ENCODE data around the gene ALOX5. TPM values are rescaled to one million over a fixed set of nuclear protein-coding genes. Genes with fewer than 3 reads are reported as not detected.

ALOX5 gene
- total RNA-seq, 2 experiments from 2014 or later, result 0.21 to 0.26 TPM

- Mint-ChIP-seq H3K9me3 (ENCODE audit: low read depth) (no peaks in the 10 kb centered on the region), H3K4me3 (no peak overlapping the region)
- POLR2A ChIA-PET, result no interaction called here
These were observed 80.2 kb downstream of the ALOX5 start for GRCh38 chr10:45454262-45454661.

DNA sequence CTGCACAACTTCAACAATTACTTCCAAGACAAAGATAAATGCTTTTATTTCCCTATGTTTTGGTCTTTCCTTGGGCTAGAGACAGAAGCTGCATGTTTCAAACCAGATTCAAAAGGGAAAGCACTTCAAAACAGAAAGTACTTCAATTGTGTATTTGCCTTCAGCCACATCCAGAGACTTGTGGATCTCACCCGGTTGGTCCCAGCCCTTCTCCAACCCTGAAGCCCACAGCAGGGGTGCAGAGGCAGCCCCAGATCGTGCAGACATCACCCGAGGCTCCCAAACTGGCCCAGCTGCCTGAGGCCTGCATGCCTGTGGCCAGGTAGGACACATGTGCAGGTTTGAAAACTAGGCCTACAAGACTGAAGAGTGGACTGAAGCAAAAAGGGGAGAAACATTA is 80.8 kb downstream of the ALOX5 start:
- Mint-ChIP-seq H3K36me3 (ENCODE audit: low read depth) (peaks cover 10% of the 10 kb centered on the region), H3K27ac (no peak overlapping the region), H3K4me3 (no peak overlapping the region), H3K27me3 (no peaks in the 10 kb centered on the region), H3K4me1 (no peaks in the 10 kb centered on the region), H3K9me3 (ENCODE audit: low read depth) (no peaks in the 10 kb centered on the region)
- POLR2A ChIA-PET, result no interaction called here
- intact Hi-C loops (cut with DNase I, micrococcal nuclease), result loop anchor here in 1 of 2 experiments (10.0 kb wide), 1 partner anchor 210 kb away; no protein-coding TSS in a partner anchor
- no peak for ATAC-seq
- CTCF ChIA-PET, result interaction anchor here (0.6 kb wide), 1 partner anchor 11 kb away, joined by 6 read pairs; no protein-coding TSS in a partner anchor
- no peak for DNase-seq

More at GRCh38 chr10:45454262-45454661, 80.2 kb downstream of the ALOX5 start:
- ATAC-seq, result no peak
- no peaks in the 10 kb centered on the region for H3K4me1 Mint-ChIP-seq
- intact Hi-C loops (cut with DNase I, micrococcal nuclease), result loop anchor here in 1 of 2 experiments (10.0 kb wide), 1 partner anchor 209 kb away; no protein-coding TSS in a partner anchor
- H3K27me3 Mint-ChIP-seq, result no peaks in the 10 kb centered on the region
- CTCF ChIA-PET, result no interaction called here
- no peak for DNase-seq
- H3K27ac Mint-ChIP-seq, result no peak overlapping the region
- H3K36me3 Mint-ChIP-seq (ENCODE audit: low read depth), result peaks cover 10% of the 10 kb centered on the region

- intact Hi-C loops (cut with DNase I, micrococcal nuclease), result loop anchor here in 1 of 2 experiments (10.0 kb wide), 1 partner anchor 211 kb away; no protein-coding TSS in a partner anchor
- POLR2A ChIA-PET, result no interaction called here
- H3K4me1 Mint-ChIP-seq, result no peaks in the 10 kb centered on the region
These were observed 82.2 kb downstream of the ALOX5 start for GRCh38 chr10:45456233-45456632.

GRCh38 chr10:45456822-45457221 is 82.8 kb downstream of the ALOX5 start:
- no peak overlapping the region for H3K27ac Mint-ChIP-seq
- CTCF ChIA-PET, result no interaction called here
- intact Hi-C loops (cut with DNase I, micrococcal nuclease), result loop anchor here in 1 of 2 experiments (10.0 kb wide), 1 partner anchor 212 kb away; no protein-coding TSS in a partner anchor
- H3K36me3 Mint-ChIP-seq (ENCODE audit: low read depth), result peaks cover 14% of the 10 kb centered on the region
- H3K27me3 Mint-ChIP-seq, result no peaks in the 10 kb centered on the region
- DNase-seq (no peak), ATAC-seq (no peak)
- POLR2A ChIA-PET, result no interaction called here
- H3K4me3 Mint-ChIP-seq, result no peak overlapping the region
- H3K9me3 Mint-ChIP-seq (ENCODE audit: low read depth), result no peaks in the 10 kb centered on the region
- no peaks in the 10 kb centered on the region for H3K4me1 Mint-ChIP-seq

More at GRCh38 chr10:45456233-45456632, 82.2 kb downstream of the ALOX5 start:
- H3K9me3 Mint-ChIP-seq (ENCODE audit: low read depth), result no peaks in the 10 kb centered on the region
- H3K27me3 Mint-ChIP-seq, result no peaks in the 10 kb centered on the region
- CTCF ChIA-PET, result no interaction called here
- ATAC-seq (no peak), DNase-seq (no peak)
- no peak overlapping the region for H3K4me3 Mint-ChIP-seq
- no peak overlapping the region for H3K27ac Mint-ChIP-seq
- peaks cover 12% of the 10 kb centered on the region for H3K36me3 Mint-ChIP-seq (ENCODE audit: low read depth)

DNA sequence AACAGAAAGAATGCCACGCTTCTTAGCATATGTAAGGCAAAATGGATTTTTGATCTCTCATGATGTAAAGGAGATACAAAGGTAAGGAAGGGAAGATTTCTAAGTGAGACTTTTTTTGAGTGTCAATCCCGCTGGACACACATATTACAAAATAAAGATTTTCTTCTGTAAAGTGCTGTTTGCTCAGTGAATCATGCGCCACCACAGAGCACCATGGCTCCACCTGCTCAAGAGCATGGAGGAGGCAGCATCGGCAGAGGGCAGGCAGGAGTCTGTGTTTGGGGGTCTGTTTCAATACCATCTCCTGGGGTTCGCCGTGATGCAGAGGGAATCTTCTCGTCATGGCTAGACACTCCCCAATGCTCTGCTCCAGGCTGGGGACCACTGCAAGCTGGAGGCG is 83.5 kb downstream of the ALOX5 start:
- intact Hi-C loops (cut with DNase I, micrococcal nuclease), result loop anchor here in 1 of 2 experiments (10.0 kb wide), 1 partner anchor 213 kb away; no protein-coding TSS in a partner anchor
- no peaks in the 10 kb centered on the region for H3K9me3 Mint-ChIP-seq (ENCODE audit: low read depth)
- H3K36me3 Mint-ChIP-seq (ENCODE audit: low read depth), result peaks cover 14% of the 10 kb centered on the region

GRCh38 chr10:45460235-45460878 is 86.3 kb downstream of the ALOX5 start:
- Mint-ChIP-seq H3K27me3 (no peaks in the 10 kb centered on the region), H3K36me3 (ENCODE audit: low read depth) (peaks cover 14% of the 10 kb centered on the region), H3K4me1 (peaks cover 6% of the 10 kb centered on the region), H3K4me3 (no peak overlapping the region), H3K27ac (no peak overlapping the region), H3K9me3 (ENCODE audit: low read depth) (no peaks in the 10 kb centered on the region)
- ATAC-seq, result no peak
- DNase-seq, result no peak
- POLR2A ChIA-PET, result no interaction called here
- CTCF ChIA-PET, result no interaction called here
- intact Hi-C loops (cut with DNase I, micrococcal nuclease), result no loop called here

More for the DNA sequence above, 83.5 kb downstream of the ALOX5 start:
- Mint-ChIP-seq H3K27me3 (no peaks in the 10 kb centered on the region), H3K4me1 (no peaks in the 10 kb centered on the region), H3K4me3 (no peak overlapping the region), H3K27ac (no peak overlapping the region)
- CTCF ChIA-PET, result no interaction called here
- POLR2A ChIA-PET, result no interaction called here
- no peak for DNase-seq
- no peak for ATAC-seq

DNA sequence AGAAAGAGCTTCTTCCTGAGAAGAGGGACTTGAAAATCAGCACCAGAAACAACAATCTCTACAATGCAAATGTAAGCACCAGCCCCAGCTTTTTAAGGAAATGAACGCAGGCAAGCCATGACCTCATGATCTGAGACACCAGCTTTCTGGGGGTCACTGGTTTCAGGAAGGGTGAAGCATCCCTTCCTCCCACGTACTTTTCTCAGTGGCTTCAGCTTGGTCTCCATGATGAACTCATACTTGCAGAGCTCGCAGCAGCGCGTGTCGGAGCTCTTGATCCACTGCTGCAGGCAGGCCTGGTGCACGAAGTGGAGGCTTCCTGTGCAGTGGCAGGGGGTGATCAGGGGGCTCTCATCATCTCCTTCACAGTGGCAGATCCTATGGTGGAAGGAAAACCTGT is 87.0 kb downstream of the ALOX5 start:
- DNase-seq (no peak), ATAC-seq (no peak)
- no peaks in the 10 kb centered on the region for H3K27me3 Mint-ChIP-seq
- POLR2A ChIA-PET, result no interaction called here
- peaks cover 6% of the 10 kb centered on the region for H3K4me1 Mint-ChIP-seq
- no peak overlapping the region for H3K4me3 Mint-ChIP-seq
- intact Hi-C loops (cut with DNase I, micrococcal nuclease), result no loop called here
- peaks cover 14% of the 10 kb centered on the region for H3K36me3 Mint-ChIP-seq (ENCODE audit: low read depth)
- no peaks in the 10 kb centered on the region for H3K9me3 Mint-ChIP-seq (ENCODE audit: low read depth)
- H3K27ac Mint-ChIP-seq, result no peak overlapping the region
- CTCF ChIA-PET, result interaction anchor here (1.6 kb wide), 1 partner anchor 8 kb away, joined by 5 read pairs; no protein-coding TSS in a partner anchor

GRCh38 chr10:45463244-45464116 is 89.5 kb downstream of the ALOX5 start:
- POLR2A ChIA-PET, result no interaction called here
- ATAC-seq, result no peak

DNA sequence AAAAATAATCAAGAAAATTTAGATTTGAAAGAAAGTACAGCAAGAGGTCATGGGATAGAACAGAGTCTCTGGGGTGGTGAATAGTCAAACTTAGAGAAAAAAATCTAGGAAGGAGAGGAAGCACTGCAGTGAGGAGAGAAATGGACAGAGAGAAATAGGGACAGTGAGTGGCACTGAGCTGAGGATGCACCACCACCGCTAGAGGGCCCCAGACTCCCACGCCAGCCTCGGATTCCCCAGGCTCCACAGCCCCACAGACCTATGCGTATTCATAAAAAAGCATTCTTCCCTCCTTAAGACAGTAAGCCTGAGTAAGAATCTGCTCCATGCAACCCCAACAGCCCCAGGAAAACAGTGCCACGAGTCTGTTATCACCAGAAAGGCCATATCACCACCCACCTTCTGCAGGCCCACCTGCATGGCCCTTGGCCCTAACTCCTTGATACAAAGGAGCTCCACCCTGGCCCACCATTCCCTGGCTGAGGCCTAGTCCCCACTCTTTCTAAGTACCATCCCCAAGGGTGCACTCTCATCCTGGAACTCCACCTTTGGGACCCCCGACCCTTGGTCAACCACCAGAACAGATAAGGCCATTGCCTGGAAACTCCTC is 91.0 kb downstream of the ALOX5 start:
- Mint-ChIP-seq H3K4me1 (peaks cover 11% of the 10 kb centered on the region), H3K27me3 (no peaks in the 10 kb centered on the region), H3K36me3 (ENCODE audit: low read depth) (peaks cover 4% of the 10 kb centered on the region), H3K9me3 (ENCODE audit: low read depth) (no peaks in the 10 kb centered on the region), H3K27ac (no peak overlapping the region), H3K4me3 (no peak overlapping the region)
- peak; percentile 100 for ATAC-seq
- POLR2A ChIA-PET, result no interaction called here
- intact Hi-C loops (cut with DNase I, micrococcal nuclease), result loop anchor here (1.0 to 5.0 kb wide), 7 partner anchors 130 to 567 kb away; partner anchors contain the start of genes ZFAND4 (in 2 of the 2), NCOA4 (in 1 of the 2) and WASHC2C (in 1 of the 2)
- peak; percentile 89 for DNase-seq
- CTCF ChIA-PET, result interaction anchor here (0.5 to 2.0 kb wide), 16 partner anchors 11 to 718 kb away, joined by 3 to 10 read pairs (median 4); partner anchors contain the start of gene ZFAND4

More at GRCh38 chr10:45463244-45464116, 89.5 kb downstream of the ALOX5 start:
- H3K27ac Mint-ChIP-seq, result no peak overlapping the region
- H3K4me1 Mint-ChIP-seq, result peaks cover 6% of the 10 kb centered on the region
- peaks cover 9% of the 10 kb centered on the region for H3K36me3 Mint-ChIP-seq (ENCODE audit: low read depth)
- H3K9me3 Mint-ChIP-seq (ENCODE audit: low read depth), result no peaks in the 10 kb centered on the region
- intact Hi-C loops (cut with DNase I, micrococcal nuclease), result loop anchor here (2.0 kb wide), 4 partner anchors 209 to 271 kb away; partner anchors contain the start of genes WASHC2C (in 1 of the 2) and ZFAND4 (in 1 of the 2)
- H3K27me3 Mint-ChIP-seq, result no peaks in the 10 kb centered on the region
- CTCF ChIA-PET, result interaction anchor here (1.2 kb wide), 1 partner anchor 118 kb away, joined by 3 read pairs; no protein-coding TSS in a partner anchor
- no peak overlapping the region for H3K4me3 Mint-ChIP-seq
- DNase-seq, result no peak

DNA sequence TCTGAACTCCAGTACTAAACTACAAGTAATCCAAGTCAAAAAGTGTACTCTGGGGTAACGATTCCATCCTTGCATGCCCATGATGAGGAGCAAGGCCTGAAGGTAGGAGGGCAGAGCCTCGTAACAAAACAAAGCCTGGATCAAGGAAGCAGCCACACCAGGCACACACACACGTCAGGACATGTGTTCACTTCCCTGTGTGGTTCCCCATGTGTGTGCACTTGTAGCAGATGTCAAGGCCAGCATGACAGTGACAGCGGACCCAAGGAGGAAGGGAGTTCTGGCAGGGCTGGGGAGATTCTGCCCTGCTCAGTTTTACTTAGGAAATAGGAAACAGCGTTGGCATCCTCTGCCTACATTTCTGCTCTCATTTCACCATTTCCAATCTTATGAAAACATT is 92.8 kb downstream of the ALOX5 start:
- ATAC-seq (no peak), DNase-seq (no peak)
- no peaks in the 10 kb centered on the region for H3K9me3 Mint-ChIP-seq (ENCODE audit: low read depth)
- intact Hi-C loops (cut with DNase I, micrococcal nuclease), result loop anchor here in 1 of 2 experiments (5.0 kb wide), 1 partner anchor 566 kb away; the partner anchor contains the start of gene NCOA4
- ChIA-PET POLR2A (no interaction called here), CTCF (interaction anchor here (0.8 to 0.9 kb wide), 2 partner anchors 11 to 215 kb away, joined by 4 to 6 read pairs; no protein-coding TSS in a partner anchor)
- H3K4me1 Mint-ChIP-seq, result peaks cover 22% of the 10 kb centered on the region
- H3K36me3 Mint-ChIP-seq (ENCODE audit: low read depth), result no peaks in the 10 kb centered on the region
- no peak overlapping the region for H3K4me3 Mint-ChIP-seq
- no peaks in the 10 kb centered on the region for H3K27me3 Mint-ChIP-seq
- H3K27ac Mint-ChIP-seq, result no peak overlapping the region

DNA sequence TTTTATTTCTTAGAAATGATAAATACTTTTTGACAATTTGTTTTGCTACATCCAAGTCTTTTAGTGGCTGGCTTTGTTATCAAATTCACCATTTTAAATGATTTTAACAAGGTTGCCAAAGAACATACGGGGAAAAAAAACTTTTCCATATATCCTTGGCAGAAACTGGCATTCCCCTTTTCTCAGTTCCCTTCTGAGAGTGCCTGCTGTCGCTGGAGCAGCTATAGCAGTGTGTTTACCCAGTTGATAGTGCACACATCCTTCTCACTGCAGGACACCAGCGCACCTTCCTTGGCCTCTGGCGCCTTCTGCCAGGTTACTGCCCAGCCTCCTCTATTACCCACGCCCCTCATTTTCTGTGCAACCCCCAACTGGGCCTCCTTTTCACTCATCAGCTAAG is 94.1 kb downstream of the ALOX5 start:
- Mint-ChIP-seq H3K27me3 (no peaks in the 10 kb centered on the region), H3K36me3 (ENCODE audit: low read depth) (no peaks in the 10 kb centered on the region), H3K4me1 (peaks cover 22% of the 10 kb centered on the region), H3K27ac (no peak overlapping the region), H3K4me3 (no peak overlapping the region), H3K9me3 (ENCODE audit: low read depth) (no peaks in the 10 kb centered on the region)
- CTCF ChIA-PET, result interaction anchor here (0.7 kb wide), 1 partner anchor 138 kb away, joined by 3 read pairs; no protein-coding TSS in a partner anchor
- DNase-seq, result no peak
- ATAC-seq, result no peak
- POLR2A ChIA-PET, result no interaction called here
- intact Hi-C loops (cut with DNase I, micrococcal nuclease), result loop anchor here in 1 of 2 experiments (5.0 kb wide), 1 partner anchor 564 kb away; the partner anchor contains the start of gene NCOA4
